ENCODE measurements around the gene CPB2. TPM values are rescaled to one million over a fixed set of nuclear protein-coding genes. Genes with fewer than 3 reads are reported as not detected.

CPB2 gene
- total RNA-seq, 2 donors from 2014 or later = not detected

DNA sequence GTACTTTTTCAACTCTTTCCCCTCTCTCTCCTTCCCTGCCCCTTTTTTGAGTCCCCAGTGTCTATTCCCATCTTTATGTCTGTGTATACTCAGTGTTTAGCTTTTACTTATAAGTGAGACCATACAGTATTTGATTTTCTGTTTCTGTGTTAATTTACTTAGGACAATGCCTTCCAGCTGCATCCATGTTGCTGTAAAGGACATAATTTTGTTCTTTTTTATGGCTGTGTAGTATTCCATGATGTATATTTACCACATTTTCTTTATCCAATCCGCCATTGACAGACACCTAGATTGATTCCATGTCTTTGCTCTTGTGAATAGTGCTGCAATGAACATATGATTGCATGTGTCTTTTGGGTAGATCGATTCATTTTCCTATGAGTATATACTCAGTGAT is 41.5 kb downstream of the CPB2 start:
- no peak for ATAC-seq
- intact Hi-C loops (cut with DNase I, micrococcal nuclease) = no loop called here

DNA sequence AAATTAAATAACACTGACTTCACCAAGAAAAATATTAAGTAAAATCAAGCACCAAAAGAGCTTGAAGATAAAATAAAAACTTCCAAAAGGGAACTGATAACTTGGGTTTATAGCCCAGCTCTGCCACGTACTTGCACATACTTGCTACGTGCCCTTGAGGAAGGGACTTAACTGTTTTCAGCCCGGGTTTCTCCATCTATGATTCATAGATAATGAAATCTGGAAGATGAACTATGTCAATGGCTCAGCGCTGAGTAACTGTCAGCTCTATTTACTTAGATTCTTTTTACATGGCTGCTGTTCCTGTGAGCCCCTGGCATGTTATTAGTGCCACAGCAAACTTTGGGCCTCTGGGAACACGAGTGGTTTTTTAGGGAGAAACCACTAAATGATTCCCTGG is 42.6 kb downstream of the CPB2 start:
- ATAC-seq (no peak), DNase-seq (no peak)

More for the DNA sequence above, 41.5 kb downstream of the CPB2 start:
- no peak for DNase-seq

DNA sequence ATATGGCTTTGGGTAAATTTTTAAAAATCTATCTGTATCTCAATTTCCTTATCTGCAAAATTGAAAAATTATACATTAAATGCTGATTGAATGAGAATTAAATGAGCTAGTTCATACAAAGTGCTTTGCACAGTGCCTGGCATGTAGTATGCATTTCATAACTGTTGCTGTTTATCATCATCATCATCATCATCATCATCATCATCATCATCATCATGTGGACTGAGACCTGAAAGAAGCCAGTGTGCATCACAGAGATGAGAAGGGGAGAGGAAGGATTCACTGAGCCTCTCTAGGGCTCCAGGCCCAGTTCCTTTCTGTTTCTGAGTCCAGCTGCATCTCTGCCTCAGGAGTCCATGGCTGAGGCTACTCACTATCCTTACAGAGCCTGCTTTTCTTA is 45.4 kb downstream of the CPB2 start:
- ATAC-seq (no peak), DNase-seq (no peak)
- intact Hi-C loops (cut with DNase I, micrococcal nuclease) = no loop called here

More for the DNA sequence above, 42.6 kb downstream of the CPB2 start:
- intact Hi-C loops (cut with DNase I, micrococcal nuclease) = no loop called here

DNA sequence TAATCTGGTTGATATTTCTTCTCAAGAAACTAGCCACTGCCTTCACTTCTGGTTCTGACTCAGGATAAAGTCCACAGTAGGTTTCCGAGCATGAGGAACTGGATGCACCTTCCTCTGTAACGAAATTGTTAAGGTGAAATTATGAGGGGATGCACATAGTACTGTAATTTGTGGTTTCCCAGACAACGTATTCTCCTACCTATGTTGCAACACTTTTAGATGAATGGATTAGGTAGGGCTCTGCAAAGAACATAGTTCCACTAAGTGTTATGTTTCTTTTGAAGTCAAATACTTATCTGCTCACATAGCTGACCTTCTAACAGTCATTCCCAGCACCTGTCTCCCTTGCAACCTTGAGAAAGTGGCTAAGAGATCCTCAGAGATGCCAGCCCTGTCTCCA is 46.6 kb downstream of the CPB2 start:
- DNase-seq (no peak), ATAC-seq (no peak)
- intact Hi-C loops (cut with DNase I, micrococcal nuclease) = no loop called here

DNA sequence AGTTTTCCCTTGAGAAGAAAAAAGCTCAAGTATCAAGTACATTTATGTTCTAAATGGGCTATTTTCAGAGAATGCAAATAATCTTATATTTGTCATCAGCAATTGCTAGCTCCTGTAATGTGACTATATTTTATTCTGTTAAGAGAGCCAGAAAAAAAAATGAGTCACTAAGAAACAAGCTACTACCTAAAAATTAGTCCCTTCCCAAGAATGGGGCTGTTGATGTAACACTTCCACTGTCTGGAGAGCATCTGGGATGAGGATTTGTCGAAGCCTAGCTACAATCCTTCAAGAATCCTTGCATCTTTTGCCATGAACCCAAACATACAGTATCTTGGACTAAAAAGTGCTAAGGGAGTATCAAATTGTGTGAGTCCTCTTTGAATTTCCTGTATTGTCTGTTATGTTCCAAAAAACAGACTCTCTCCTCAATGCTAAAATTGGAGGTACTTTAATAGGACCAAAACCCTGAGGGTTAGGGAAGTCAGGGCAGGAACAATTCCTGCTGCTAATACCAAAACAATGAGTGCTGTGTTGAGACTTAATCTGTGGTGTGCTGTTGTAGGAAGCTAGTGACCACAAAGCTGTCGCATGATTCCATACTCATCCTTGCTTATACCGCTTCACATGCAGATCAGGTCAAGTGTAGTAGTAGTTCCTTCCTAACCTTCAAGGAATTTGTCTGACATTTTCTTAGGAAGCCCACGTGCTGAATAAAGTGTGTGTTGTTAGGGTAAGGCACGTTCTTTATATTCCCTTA is 47.4 kb downstream of the CPB2 start:
- intact Hi-C loops (cut with DNase I, micrococcal nuclease) = no loop called here

DNA sequence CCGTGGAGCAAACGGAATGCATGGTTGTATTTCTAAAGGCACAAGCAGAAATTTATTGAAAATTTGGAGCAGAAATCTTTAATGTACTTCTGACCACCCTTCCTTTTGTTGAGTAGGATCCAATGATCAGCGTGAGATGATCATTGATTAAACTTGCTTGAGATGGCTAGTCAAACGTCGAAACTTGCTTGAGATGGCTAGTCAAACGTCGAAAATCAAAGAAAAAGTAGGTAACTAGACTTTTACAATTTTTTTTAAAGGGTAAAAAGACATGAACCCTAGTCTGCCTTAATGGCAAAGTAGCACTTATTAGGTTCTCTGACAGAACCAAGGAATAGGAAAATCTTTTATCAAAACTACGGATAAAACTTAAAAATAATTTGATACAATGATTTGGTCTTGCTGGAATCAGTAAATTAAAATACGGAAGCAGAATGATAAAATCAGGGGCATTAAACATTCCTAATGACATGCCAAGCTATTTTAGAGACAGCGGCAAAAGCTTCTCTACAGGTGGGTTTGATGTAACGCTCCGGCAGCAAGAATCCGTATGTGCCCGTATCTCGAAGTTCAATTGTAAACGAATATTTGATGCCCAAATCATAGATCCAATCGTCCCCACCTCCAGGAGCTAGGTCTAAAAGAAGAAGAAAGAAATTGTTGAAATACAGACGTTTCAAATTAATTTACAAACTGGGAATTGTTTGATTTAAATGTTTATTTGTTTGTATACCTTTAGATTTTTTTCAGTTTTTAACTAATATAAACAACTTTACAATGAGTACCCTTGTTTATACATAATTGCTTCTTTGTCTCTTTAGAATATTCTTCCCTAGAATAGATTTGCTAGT is 51.4 kb downstream of the CPB2 start:
- intact Hi-C loops (cut with DNase I, micrococcal nuclease) = no loop called here
- DNase-seq (no peak), ATAC-seq (no peak)

More for the DNA sequence above, 47.4 kb downstream of the CPB2 start:
- no peak for DNase-seq
- ATAC-seq = no peak

DNA sequence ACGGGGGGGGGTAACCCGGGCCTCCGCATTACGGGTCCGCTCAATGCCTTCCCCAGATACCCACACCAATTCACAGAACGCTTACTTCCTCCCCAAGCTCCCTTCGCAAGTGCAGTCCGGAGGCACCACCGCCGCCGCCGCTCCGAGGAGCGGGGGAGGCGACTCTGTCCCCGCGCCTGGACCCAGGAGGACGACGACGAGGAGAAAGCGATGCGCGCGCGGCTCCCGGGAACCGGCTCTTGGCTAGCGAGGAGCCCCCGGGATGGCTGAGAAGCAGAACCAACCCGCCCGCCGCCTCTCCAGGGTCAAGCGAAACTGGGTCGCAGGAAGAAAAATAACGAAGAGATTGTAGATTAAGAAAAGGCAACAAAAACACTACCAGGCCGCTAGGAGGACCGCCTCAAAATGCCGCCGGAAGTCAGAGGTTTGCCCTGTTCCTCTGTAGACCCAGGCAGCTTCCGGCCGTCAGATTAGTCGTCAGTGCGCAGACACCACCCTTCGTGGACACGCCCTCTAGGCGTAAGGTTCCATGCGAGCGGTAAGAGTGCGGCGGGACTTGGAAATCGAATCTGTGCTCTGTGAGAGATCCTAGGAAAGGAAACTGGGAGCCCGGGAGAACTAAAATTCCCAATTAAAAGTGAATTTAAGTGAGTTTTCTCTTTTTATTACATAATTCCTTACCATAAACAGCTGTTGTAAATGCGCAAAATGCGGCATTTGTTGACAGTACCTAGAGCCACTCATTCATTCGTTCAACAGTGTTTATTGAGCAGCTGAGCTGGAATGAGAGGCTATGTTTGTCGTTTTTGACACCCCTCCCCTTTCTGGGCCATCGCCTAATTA is 52.3 kb downstream of the CPB2 start, which contains the start of gene ZC3H13:
Gene ZC3H13, minus strand, starts transcription at position 428 of the 843 bp plus-strand sequence. CDS start 7,239 bp downstream, outside the sequence.
- peak; percentile 94 to 95 for DNase-seq
- intact Hi-C loops (cut with DNase I, micrococcal nuclease) = no loop called here
- peak; percentile 100 for ATAC-seq

DNA sequence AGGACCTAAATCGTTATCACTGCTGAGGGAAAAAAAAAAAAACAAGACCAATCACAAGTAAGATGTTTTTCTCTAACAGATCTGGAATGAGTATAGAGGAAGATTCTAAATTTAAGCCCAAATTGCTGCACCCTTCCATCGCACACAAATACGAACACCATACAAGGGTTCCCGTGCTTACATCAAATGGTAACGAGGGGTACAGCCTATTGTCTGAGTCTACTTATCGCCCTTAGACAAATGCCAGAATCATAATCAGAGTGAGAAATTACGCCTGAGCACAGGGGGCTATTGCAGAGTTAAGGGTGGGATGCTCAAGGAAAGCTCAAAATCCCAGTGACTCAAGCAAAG is 52.9 kb downstream of the CPB2 start:
- DNase-seq = no peak
- intact Hi-C loops (cut with DNase I, micrococcal nuclease) = no loop called here
- peak; percentile 14 for ATAC-seq

DNA sequence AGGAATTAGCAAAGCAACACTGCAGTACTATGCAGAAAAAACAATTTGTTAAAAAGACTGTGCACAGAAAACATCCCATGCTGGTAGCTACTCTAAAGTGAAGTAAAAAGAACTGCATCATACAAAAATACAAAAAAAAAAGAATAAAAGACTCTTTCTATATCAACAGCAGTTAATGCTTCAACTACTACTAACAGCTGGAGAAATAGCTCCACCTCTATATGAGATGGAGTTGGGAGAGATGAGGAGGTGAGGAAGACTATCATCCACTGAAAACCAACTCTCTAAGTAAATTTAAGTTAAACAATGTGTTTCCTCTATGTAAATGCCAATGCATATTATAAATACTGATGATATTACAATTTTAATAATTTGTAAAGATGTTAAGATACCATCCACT is 54.1 kb downstream of the CPB2 start:
- intact Hi-C loops (cut with DNase I, micrococcal nuclease) = no loop called here

DNA sequence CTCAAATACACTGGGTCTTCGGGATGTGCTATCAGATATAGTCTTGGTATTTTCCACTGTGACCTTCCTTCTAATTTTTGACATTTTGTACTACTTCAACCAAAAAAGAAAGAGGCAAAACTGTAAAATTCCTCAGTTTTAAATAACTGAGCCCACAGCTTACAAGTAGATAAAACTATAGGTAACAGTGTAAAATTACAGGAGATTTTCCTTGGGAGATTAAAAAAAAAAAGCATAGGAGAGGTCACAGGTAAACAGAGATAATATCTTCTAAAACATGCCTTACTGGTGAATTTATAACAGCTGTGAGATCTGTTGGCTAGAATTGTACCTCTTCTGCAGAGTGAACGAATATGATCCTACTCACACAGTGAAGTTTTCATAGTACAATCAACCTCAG is 59.4 kb downstream of the CPB2 start:
- DNase-seq (no peak), ATAC-seq (no peak)
- intact Hi-C loops (cut with DNase I, micrococcal nuclease) = no loop called here

More for the DNA sequence above, 54.1 kb downstream of the CPB2 start:
- DNase-seq (no peak), ATAC-seq (no peak)

DNA sequence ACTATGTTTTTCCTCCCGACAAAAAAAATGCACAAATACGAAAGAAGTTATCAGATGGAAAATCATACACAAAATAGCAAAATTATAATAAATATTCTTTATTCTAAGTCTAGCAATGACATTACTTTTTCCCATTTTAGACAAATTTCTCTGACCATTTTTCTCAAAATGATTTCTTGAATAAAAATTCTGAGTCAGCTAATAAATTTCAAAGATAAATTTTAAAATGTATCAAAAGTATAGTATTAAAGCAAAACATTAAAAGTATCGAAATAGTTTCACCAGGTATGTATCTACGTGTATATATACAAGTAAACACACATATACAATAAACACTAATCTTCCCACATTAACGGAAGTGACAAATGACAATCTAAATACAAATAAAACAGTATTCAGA is 61.2 kb downstream of the CPB2 start:
- DNase-seq (no peak), ATAC-seq (no peak)
- intact Hi-C loops (cut with DNase I, micrococcal nuclease) = no loop called here

DNA sequence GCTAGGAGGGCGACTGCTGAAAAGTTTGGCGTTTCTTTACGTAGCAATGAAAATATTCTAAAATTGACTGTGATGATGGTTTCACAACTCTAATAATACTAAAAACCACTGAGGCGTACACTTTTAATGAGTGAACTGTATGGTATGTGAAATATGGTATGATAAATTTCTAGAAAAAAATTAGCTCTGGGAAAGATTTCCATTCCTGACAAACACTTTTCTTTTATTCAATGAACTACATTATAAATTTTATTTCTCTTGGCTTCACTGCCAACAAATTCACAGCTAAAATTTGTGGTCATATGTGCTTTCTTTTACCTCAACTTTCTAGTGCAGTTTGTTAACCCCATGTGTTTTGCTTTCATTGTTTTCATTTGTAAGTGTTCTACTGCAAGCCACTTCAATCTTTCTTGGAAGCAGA is 63.4 kb downstream of the CPB2 start:
- no peak for DNase-seq
- ATAC-seq = no peak
- intact Hi-C loops (cut with DNase I, micrococcal nuclease) = no loop called here

DNA sequence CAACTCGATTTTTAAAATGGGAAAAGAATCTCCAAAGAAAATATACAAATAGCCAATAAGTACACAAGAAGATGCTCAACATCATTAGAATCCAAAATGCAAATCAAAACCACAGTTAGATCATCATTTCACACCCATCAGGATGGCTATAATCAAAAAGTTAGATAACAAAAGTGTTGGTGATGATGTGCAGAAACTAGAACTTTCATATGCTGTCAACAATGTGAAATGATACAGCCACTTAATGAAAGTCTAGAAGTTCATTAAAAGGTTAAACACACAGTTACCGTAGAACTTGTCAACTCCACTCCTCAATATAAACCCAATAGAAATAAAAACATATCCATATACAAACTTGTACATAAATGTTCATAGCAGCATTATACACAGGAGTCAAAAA is 64.1 kb downstream of the CPB2 start:
- no peak for ATAC-seq
- intact Hi-C loops (cut with DNase I, micrococcal nuclease) = no loop called here
- DNase-seq = no peak

DNA sequence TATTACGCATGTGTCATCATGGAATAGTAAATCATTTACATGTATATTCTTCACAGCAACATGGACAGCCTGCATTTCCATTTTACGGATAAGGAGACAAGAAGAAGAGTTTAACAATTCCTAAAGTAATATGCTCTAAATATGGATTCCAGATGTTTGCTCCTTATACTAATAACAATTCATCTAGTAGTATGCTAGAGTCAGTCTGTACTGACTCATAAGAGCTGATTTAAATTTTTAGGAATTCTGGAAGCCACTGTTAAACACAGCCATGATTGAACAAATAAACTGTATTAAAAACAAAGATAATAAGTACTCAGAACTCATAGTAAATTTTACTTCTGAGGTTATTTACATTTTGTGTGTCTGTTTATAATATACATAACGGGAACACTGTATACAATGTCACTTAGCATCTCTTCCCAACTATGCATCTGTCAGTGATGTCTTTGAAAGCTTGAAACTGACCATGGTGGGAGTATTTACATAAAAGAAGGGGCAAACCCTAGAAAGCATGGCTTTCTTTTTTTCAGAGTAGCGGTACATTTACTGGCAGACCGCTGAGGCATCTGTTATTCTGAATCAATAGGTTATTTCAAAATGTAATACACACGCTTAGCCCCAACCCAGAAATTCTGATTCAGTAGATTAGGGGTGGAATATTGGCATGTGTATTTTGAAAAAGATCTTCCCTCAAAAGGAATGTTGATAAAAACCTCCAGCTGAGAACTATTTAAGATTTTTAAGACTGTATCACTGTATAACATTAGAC is 65.2 kb downstream of the CPB2 start:
- DNase-seq = no peak
- no peak for ATAC-seq
- intact Hi-C loops (cut with DNase I, micrococcal nuclease) = no loop called here

DNA sequence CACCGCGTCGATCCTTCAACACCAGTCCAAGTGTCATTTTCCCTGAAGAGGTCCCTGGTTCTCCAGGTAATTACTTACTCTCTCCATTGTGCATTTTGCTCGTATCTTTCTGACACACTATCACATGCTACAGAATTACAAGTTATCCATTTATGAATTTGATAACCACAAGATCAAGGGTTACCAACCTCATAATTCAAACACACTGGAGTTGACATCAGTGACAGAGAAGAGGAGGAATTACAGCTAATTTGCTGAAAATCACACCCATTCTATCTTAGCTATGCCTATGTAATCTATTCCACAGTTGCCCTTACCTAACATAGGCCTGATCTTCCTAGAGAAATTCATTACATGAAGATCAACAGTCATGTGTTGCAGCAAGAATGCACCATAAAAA is 66.5 kb downstream of the CPB2 start:
- ATAC-seq (no peak), DNase-seq (no peak)
- intact Hi-C loops (cut with DNase I, micrococcal nuclease) = no loop called here

DNA sequence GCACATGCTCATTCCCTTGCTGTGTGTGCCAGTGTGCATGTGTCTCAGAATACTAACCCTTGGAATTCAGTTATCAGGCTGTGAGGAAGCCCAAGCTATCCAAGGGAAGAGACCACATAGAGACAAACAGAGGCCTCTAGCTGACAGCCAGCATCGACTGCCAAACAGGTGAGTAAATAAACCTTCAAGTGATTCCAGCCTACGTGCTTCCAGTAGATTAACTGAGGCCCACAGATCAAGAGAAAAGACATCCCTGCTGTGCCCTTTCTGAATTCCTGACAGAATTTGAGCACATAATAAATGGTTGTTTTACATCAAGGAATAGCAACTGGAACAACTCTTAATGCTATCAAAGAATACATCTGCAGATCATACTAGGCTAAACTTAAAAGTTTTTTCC is 69.8 kb downstream of the CPB2 start:
- intact Hi-C loops (cut with DNase I, micrococcal nuclease) = no loop called here
- no peak for DNase-seq
- no peak for ATAC-seq

DNA sequence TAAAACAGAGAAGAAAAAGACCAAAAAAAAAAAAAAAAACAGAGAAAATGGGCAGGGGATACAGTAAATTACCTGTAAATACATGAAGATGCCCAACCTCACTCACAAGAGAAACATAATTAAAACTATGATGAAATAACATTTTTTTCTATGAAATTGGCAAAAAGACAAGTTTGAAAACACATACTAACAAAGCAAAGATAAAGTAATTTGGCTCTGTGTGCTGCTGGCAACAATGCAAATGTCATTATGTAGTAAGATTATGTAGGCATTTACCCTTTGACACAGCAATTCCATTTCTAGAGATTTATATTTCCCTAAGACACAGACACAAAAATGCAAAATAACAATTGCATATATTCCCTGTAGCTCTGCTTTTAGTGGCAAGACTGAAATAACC is 72.5 kb downstream of the CPB2 start:
- intact Hi-C loops (cut with DNase I, micrococcal nuclease) = no loop called here
- DNase-seq (no peak), ATAC-seq (no peak)

DNA sequence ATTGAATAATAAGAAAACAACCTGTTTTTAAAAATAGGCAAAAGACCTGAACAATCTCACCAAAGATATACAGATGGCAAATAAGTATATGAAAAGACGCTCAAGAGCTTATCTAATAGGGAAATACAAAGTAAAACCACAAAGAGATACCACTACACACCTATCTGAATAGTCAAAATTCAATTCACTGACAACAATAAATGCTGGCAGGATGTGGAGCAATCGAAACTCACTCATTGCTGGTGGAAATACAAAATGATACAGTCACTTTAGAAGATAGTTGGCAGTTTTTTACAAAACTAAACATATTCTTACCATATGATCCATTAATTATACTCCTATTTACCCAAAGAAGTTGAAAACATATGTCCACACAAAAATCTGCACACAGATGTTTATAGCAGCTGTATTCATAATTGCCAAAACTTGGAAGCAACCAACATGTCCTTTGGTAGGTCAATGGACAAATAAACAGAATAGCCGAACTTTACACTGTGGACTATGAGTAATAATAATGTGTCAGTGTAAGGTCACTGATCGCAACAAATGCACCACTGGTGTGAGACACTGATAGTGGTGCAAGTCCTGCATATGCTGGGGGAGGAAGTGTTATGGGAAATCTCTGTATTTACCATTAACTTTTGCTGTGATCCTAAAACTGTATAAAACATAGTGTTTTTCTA is 73.1 kb downstream of the CPB2 start:
- no peak for DNase-seq
- ATAC-seq = no peak
- intact Hi-C loops (cut with DNase I, micrococcal nuclease) = no loop called here

All from left colon (tissue), 2 donors.